ENCODE measurements around the gene FXR2. TPM values are rescaled to one million over a fixed set of nuclear protein-coding genes. Genes with fewer than 3 reads are reported as not detected.
A peak's percentile ranks its signal among the peaks of the same experiment; 100 is the strongest.

The FXR2 gene
- total and polyA plus RNA-seq, 9 of the 15 experiments (the other 6 are each of a cell fraction or from before 2014, with no cell fraction given), result 2.0 to 49.3 (median 24.5) TPM

DNA sequence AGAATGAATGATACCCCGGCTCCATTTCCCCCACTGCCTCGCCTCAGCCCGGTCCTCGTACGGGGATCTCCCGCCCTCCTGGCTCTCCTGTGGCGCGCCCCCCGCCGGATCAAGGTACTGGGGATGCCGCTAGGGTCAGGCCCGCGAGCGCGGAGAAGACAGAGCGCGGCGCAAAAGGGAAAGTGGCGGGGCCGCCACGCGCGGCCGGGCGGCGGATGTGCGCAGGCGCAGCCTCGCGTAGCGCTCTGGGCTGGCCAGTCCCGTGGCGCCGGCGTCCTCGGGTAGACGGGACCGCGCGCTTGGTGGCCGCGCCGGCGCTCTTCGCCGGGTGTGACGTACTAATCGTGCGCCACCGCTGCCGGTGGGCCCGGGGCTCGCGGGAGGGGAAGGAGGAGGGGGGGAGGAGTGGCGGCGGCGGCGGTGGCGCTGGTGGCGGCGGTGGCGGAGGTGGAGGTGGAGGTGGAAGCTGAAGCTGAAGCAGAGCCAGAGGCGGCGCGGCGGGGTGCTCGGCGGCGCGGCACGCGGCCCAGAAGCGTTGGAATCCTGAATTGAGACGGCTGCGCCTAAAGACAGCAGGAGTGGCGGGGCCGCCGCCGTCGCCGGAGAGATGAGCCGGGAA, 53.0 kb downstream of the FXR2 start, which contains the start of gene SENP3 (continued):
- TF ChIP-seq GABPA (tag; conservative IDR thresholded peaks at IDR 0.05; ENCODE audit: low read depth) (peak; percentile 71), KLF6 (CRISPR knock-in tag; IDR thresholded peaks at IDR 0.05; ENCODE audit: borderline replicate concordance) (no peak), KDM2B (CRISPR knock-in tag; IDR thresholded peaks at IDR 0.05) (no peak), TOE1 (IDR thresholded peaks at IDR 0.05; ENCODE audit: borderline replicate concordance) (no peak), TOE1 (CRISPR knock-in tag; IDR thresholded peaks at IDR 0.05; ENCODE audit: borderline replicate concordance, low read depth) (no peak), SIN3B (IDR thresholded peaks at IDR 0.05; ENCODE audit: low read depth) (peak; percentile 75), CREM (IDR thresholded peaks at IDR 0.05; ENCODE audit: low read depth) (peak; percentile 98), TCFL5 (CRISPR knock-in tag; conservative IDR thresholded peaks at IDR 0.05) (no peak), PHF20 (IDR thresholded peaks at IDR 0.05; ENCODE audit: partially characterized antibody) (peak; percentile 77), PML (IDR thresholded peaks at IDR 0.05; ENCODE audit: low read length) (no peak), ATF1 (CRISPR knock-in tag; IDR thresholded peaks at IDR 0.05) (peak; percentile 68), ATF1 (tag; IDR thresholded peaks at IDR 0.05) (peak; percentile 90)
- TF ChIP-seq, protein P1, sequence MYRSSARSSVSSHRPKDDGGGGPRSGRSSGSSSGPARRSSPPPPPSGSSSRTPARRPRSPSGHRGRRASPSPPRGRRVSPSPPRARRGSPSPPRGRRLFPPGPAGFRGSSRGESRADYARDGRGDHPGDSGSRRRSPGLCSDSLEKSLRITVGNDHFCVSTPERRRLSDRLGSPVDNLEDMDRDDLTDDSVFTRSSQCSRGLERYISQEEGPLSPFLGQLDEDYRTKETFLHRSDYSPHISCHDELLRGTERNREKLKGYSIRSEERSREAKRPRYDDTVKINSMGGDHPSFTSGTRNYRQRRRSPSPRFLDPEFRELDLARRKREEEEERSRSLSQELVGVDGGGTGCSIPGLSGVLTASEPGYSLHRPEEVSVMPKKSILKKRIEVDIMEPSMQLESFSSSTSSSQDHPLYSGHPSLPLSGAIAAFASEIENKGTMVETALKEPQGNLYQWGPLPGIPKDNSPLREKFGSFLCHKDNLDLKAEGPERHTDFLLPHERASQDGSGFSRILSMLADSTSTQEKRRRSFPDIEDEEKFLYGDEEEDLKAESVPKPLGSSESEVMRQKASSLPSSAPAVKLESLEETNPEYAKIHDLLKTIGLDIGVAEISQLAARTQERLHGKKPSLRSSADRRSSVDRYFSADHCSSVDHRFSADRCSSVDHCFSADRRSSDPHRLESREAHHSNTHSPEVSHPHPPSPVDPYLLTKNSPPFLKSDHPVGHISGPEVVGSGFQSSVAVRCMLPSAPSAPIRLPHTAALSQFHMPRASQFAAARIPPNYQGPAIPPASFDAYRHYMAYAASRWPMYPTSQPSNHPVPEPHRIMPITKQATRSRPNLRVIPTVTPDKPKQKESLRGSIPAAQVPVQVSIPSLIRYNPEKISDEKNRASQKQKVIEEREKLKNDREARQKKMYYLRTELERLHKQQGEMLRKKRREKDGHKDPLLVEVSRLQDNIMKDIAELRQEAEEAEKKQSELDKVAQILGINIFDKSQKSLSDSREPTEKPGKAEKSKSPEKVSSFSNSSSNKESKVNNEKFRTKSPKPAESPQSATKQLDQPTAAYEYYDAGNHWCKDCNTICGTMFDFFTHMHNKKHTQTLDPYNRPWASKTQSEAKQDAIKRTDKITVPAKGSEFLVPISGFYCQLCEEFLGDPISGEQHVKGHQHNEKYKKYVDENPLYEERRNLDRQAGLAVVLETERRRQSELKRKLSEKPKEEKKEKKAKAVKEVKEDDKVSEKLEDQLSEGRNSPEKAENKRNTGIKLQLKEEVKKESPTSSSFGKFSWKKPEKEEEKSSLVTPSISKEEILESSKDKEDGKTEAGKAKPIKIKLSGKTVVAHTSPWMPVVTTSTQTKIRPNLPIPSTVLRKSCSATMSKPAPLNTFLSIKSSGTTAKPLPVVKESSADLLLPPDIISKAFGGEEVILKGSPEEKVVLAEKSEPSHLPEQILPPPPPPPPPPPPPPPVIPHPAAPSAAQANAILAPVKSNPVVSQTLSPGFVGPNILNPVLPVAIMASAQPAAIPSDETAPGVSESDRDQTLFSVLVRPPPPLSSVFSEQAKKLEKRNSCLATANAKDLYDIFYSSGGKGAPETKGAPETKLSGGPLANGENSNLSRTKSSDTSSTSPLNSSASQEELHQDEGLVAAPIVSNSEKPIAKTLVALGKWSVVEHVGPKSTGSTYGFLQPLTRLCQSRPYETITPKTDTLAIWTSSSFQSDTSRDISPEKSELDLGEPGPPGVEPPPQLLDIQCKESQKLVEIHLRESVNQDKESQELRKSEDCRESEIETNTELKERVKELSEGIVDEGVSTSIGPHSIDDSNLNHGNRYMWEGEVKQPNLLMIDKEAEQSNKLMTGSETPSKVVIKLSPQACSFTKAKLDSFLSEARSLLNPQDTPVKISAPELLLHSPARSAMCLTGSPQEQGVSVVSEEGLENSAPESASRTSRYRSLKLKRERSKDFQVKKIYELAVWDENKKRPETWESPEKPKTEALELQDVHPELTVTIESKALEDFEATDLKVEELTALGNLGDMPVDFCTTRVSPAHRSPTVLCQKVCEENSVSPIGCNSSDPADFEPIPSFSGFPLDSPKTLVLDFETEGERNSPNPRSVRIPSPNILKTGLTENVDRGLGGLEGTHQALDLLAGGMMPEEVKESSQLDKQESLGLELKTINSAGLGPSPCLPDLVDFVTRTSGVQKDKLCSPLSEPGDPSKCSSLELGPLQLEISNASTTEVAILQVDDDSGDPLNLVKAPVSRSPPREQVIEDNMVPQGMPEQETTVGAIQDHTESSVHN (IDR thresholded peaks at IDR 0.05; ENCODE audit: borderline replicate concordance in 1 of 2, low read depth in 1 of 2), result no peak
- TF ChIP-seq, protein P2, sequence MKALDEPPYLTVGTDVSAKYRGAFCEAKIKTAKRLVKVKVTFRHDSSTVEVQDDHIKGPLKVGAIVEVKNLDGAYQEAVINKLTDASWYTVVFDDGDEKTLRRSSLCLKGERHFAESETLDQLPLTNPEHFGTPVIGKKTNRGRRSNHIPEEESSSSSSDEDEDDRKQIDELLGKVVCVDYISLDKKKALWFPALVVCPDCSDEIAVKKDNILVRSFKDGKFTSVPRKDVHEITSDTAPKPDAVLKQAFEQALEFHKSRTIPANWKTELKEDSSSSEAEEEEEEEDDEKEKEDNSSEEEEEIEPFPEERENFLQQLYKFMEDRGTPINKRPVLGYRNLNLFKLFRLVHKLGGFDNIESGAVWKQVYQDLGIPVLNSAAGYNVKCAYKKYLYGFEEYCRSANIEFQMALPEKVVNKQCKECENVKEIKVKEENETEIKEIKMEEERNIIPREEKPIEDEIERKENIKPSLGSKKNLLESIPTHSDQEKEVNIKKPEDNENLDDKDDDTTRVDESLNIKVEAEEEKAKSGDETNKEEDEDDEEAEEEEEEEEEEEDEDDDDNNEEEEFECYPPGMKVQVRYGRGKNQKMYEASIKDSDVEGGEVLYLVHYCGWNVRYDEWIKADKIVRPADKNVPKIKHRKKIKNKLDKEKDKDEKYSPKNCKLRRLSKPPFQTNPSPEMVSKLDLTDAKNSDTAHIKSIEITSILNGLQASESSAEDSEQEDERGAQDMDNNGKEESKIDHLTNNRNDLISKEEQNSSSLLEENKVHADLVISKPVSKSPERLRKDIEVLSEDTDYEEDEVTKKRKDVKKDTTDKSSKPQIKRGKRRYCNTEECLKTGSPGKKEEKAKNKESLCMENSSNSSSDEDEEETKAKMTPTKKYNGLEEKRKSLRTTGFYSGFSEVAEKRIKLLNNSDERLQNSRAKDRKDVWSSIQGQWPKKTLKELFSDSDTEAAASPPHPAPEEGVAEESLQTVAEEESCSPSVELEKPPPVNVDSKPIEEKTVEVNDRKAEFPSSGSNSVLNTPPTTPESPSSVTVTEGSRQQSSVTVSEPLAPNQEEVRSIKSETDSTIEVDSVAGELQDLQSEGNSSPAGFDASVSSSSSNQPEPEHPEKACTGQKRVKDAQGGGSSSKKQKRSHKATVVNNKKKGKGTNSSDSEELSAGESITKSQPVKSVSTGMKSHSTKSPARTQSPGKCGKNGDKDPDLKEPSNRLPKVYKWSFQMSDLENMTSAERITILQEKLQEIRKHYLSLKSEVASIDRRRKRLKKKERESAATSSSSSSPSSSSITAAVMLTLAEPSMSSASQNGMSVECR (CRISPR knock-in tag; IDR thresholded peaks at IDR 0.05), result peak; percentile 66

Measured in K562 (cell line).